ENCODE data around the gene PADI3.

The PADI3 gene

GRCh38 chr1:17211377-17211776 lies 37.5 kb upstream of the PADI3 start:
- TF ChIP-seq CTCF (IDR thresholded peaks at IDR 0.05): no peak

DNA sequence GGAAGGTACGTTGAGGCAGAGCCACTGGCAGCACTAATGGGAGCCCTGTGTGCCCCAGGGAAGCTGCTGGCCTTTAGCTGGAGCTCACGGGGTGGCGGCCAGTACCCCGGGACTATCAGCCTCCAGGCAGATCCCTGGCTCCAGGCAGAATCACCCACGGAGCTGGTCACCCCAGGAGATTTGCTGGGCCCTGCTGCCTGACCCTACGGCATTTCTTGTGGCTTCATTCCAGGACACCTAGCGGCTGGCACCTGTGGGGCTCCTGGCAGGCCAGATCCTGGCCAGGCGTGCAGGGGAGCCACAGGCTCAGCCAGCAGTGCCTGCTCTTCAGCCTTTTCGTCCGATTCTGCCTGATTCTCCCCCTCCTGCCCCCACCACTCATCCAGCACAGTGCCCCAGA lies 36.9 kb upstream of the PADI3 start:
- TF ChIP-seq CTCF (IDR thresholded peaks at IDR 0.05): no peak

- no peak for TF ChIP-seq CTCF (IDR thresholded peaks at IDR 0.05)
Measured at GRCh38 chr1:17212487-17213121, 36.3 kb upstream of the PADI3 start.

DNA sequence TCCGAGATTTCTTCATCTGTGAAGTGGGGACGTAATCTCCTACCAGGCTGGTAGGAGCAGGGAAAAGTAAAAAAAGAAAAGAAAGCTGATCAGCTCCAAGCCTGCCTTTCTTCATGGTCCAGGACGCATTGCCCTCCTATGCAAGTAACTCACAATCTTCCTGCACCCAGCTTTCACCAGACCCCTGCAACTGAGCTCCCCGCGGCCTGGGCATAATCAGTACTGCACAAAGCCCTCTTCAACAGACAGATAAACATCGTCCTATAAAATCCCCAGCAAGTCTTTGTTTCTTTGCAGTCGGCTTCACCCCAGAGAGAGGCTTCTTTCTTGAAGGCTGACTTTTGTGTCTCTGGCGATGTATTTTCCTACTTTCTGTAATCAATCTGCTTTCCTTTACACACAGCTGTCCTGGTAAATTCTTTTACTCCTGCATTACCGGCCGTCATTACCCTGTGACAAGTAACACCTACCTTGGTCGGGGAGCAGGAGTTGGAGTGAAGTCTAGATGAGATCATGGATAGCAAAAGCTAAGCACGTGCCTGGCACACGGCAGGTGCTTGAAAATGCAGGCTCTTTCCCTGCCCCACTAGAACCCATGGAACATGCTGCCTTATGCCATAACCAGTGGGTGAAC lies 35.6 kb upstream of the PADI3 start:
- no peak for TF ChIP-seq CTCF (IDR thresholded peaks at IDR 0.05)

DNA sequence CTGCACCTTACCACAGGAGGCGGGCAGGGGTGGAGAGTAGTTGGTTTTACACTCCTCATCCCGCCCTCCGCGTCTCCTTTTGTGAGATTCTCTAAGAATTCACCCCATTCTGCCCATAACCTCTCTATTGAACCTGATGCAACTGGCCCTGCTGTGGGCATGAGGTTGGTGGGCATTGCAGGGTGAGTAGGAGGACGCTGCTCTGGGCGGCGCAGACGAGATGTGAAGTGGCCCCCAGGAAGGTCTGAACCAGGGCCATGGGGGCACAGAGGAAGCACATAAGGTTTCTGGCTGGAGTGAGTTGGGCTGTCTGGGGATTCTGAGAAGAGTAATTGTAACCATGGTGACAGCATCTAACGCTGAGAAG lies 35.1 kb upstream of the PADI3 start:
- no peak for TF ChIP-seq CTCF (IDR thresholded peaks at IDR 0.05)

DNA sequence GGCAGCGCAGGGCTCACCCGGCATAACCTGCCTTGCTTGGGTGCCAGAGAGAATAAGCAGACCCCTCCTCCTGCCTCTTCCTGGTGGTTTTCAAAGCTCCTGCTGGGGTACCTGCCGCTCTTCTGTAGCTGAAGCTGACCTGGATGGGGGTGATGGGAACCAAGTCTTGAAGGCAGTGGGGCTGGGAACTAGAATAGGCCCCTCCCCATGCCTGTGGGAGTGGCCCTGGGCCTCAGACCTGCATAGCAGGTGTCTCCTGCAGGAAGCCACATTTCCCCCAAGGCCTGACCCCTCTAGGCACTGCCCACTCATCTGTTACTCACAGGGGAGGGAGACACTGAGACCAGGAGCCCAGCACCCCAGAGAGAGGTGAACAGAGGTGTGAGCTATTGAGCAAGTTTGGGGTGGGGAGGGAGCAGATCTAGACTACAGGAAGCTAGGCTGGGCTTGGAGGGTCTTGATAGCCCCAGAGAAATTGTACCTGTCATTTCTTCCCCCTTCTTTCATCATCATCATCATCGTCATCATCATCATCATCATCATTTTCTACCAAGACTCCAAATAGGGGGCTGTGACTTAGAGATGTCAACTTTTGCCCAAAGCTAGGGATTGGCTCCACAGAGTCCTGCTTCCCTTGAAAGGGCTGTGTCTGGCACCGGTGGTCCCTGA lies 33.9 kb upstream of the PADI3 start:
- TF ChIP-seq CTCF (IDR thresholded peaks at IDR 0.05): no peak

GRCh38 chr1:17215545-17215890 lies 33.4 kb upstream of the PADI3 start:
- TF ChIP-seq CTCF (IDR thresholded peaks at IDR 0.05): no peak
